H1 (cell line): ENCODE data around the gene CANX. TPM values are rescaled to one million over a fixed set of nuclear protein-coding genes. Genes with fewer than 3 reads are reported as not detected.

Experiments
- BCL11A ChIP-seq, 2 experiments: IDR thresholded peaks; one replicate each; pipeline ENCODE4 v1.6.1; 2011; ENCODE audit warnings: low read depth in 2 of 2, low read length in 2 of 2, mild to moderate bottlenecking in 2 of 2
- BRCA1 ChIP-seq: IDR thresholded peaks from 2 replicates; pipeline ENCODE4 v1.6.1; 2012; ENCODE audit warnings: low read depth, low read length, improper control_type of control experiment
- CBX5 ChIP-seq: fragments of 300-800, 300-1000 bp; sonication (generic); IDR thresholded peaks from 2 replicates; pipeline ENCODE4 v1.7.1; 2016; ENCODE audit warnings: antibody characterized with exemption, low read length, low read depth
- CEBPB ChIP-seq: IDR thresholded peaks from 2 replicates; pipeline ENCODE4 v1.6.1; 2012; ENCODE audit warnings: low read depth, low read length
- CHD2 ChIP-seq: IDR thresholded peaks from 2 replicates; pipeline ENCODE4 v1.6.1; 2012; ENCODE audit warnings: low read length, improper control_type of control experiment
- E2F6 ChIP-seq: IDR thresholded peaks from 2 replicates; pipeline ENCODE4 v1.6.1; 2012; ENCODE audit warnings: inconsistent platforms
- GTF2F1 ChIP-seq: IDR thresholded peaks from 2 replicates; pipeline ENCODE4 v1.6.1; 2012; ENCODE audit warnings: low read depth, low read length, improper control_type of control experiment, borderline replicate concordance
- JUN ChIP-seq: IDR thresholded peaks from 2 replicates; pipeline ENCODE4 v1.6.1; 2011; ENCODE audit warnings: low read depth, mild to moderate bottlenecking, improper control_type of control experiment, low read length
- KDM5A ChIP-seq: fragments of 200-600 bp; IDR thresholded peaks from 2 replicates; pipeline ENCODE4 v1.7.1; 2012; ENCODE audit warnings: mild to moderate bottlenecking, low read length, inconsistent platforms, mixed read lengths
- MAFK ChIP-seq: IDR thresholded peaks from 2 replicates; pipeline ENCODE4 v1.6.1; 2012; ENCODE audit warnings: low read depth, mild to moderate bottlenecking, improper control_type of control experiment, low read length
- PHF8 ChIP-seq: fragments of 200-600 bp; sonication (generic); conservative IDR thresholded peaks from 2 replicates; pipeline ENCODE4 v1.7.1; 2012; ENCODE audit warnings: low read depth, mild to moderate bottlenecking, inconsistent platforms, low read length, moderate library complexity
- RBBP5 ChIP-seq: IDR thresholded peaks from 2 replicates; pipeline ENCODE4 v1.7.1; 2012; ENCODE audit warnings: low read depth, mild to moderate bottlenecking, inconsistent platforms, low read length, moderate library complexity, borderline replicate concordance
- SP1 ChIP-seq: IDR thresholded peaks from 2 replicates; pipeline ENCODE4 v1.6.1; 2011; ENCODE audit warnings: low read depth, low read length
- polyA plus RNA-seq, 7 experiments: library from polyadenylated mRNA; depleted of rRNA in 3 of 7; stranded (reverse) in 5 of 7; unstranded in 2 of 7; fragments of >200 nt in 5 of 7; fragments of 200-250 nt in 2 of 7; gene quantifications; 1 replicate in 5 of 7; 2 replicates in 1 of 7; 4 replicates in 1 of 7; pipeline versions ENCODE4 v1.2.1 to v1.2.3, GENCODE V29; 2011 to 2013; ENCODE audit warnings: missing spikeins in 2 of 7, mixed read lengths in 2 of 7
- total RNA-seq: library from RNA; stranded (reverse); fragmentation: NEBNext Ultra II Directional; extraction: Animal tissue kit (Norgen Biotek cat#: 25700); gene quantifications from 2 replicates; pipeline ENCODE4 v1.2.1, GENCODE V29; 2021
- TF ChIP-seq, protein P1 (sequence below), 3 experiments: IDR thresholded peaks; 1 replicate in 2 of 3; 2 replicates in 1 of 3; pipeline versions ENCODE4 v1.5.1 to v1.6.1; 2011; ENCODE audit warnings: low read length in 3 of 3, mild to moderate bottlenecking in 3 of 3, inconsistent platforms in 2 of 3, low read depth in 1 of 3, moderate library complexity in 1 of 3; ENCODE audit not compliant: insufficient read depth in 1 of 3; ENCODE audit errors: control extremely low read depth in 1 of 3

CANX gene
- total and polyA plus RNA-seq, 2 of the 8 experiments (the other 6 are each of a cell fraction or from before 2014, with no cell fraction given): 136 to 691 TPM

- TF ChIP-seq, protein P1, sequence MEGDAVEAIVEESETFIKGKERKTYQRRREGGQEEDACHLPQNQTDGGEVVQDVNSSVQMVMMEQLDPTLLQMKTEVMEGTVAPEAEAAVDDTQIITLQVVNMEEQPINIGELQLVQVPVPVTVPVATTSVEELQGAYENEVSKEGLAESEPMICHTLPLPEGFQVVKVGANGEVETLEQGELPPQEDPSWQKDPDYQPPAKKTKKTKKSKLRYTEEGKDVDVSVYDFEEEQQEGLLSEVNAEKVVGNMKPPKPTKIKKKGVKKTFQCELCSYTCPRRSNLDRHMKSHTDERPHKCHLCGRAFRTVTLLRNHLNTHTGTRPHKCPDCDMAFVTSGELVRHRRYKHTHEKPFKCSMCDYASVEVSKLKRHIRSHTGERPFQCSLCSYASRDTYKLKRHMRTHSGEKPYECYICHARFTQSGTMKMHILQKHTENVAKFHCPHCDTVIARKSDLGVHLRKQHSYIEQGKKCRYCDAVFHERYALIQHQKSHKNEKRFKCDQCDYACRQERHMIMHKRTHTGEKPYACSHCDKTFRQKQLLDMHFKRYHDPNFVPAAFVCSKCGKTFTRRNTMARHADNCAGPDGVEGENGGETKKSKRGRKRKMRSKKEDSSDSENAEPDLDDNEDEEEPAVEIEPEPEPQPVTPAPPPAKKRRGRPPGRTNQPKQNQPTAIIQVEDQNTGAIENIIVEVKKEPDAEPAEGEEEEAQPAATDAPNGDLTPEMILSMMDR (IDR thresholded peaks at IDR 0.05; ENCODE audit: control extremely low read depth in 1 of 3, insufficient read depth in 1 of 3, low read depth in 1 of 3, low read length in 3 of 3): peak; percentile 46 to 75 (median 52)
- TF ChIP-seq E2F6: peak; percentile 96
- TF ChIP-seq KDM5A: no peak
- TF ChIP-seq CEBPB: no peak
- 0 out of 2 replicates have a peak, but pooled peaks have one; percentile 2 for TF ChIP-seq BRCA1
- no peak; the same call in 1 of the 2 replicates for TF ChIP-seq RBBP5
- no peak for TF ChIP-seq CBX5
- no peak; the same call in 1 of the 2 replicates for TF ChIP-seq CHD2
- no peak for TF ChIP-seq SP1
- TF ChIP-seq GTF2F1: peak; percentile 15; the same call in 1 of the 2 replicates
- TF ChIP-seq BCL11A (IDR thresholded peaks at IDR 0.05; ENCODE audit: low read depth in 2 of 2, low read length in 2 of 2): no peak
- TF ChIP-seq MAFK: no peak
- no peak for TF ChIP-seq PHF8
- TF ChIP-seq JUN: no peak
These were observed 19.6 kb upstream of the CANX start (continued) for GRCh38 chr5:179679014-179679674.
